GM18868 (cell line): Measurements from ENCODE around the gene THY1.
"Not testable (repeated sequence)": the region's sequence is repeated elsewhere in the genome, so short reads cannot be mapped to it uniquely, and the experiment has no call there.

Source experiments
- ATAC-seq: cut with Tn5 transposase; IDR thresholded peaks from one replicate; pipeline ENCODE4 v1.9.1; 2021; ENCODE audit warnings: mild to moderate bottlenecking, moderate library complexity; ENCODE audit not compliant: unreplicated experiment

Gene THY1

GRCh38 chr11:119389611-119390254, 33.2 kb downstream of the THY1 start:
- no peak for ATAC-seq

GRCh38 chr11:119388103-119388502, 34.9 kb downstream of the THY1 start:
- no peak for ATAC-seq

GRCh38 chr11:119384332-119384731, 38.6 kb downstream of the THY1 start:
- no peak for ATAC-seq

GRCh38 chr11:119382513-119382912, 40.5 kb downstream of the THY1 start:
- ATAC-seq, result not testable (repeated sequence)

GRCh38 chr11:119382101-119382500, 40.9 kb downstream of the THY1 start:
- ATAC-seq, result no peak

GRCh38 chr11:119381181-119381988, 41.6 kb downstream of the THY1 start, which contains the start of gene USP2:
Gene USP2 (minus strand): TSS chr11:119381690. CDS start chr11:119373480, 8,210 bp downstream.
- ATAC-seq, result peak; percentile 99

- ATAC-seq, result no peak
Observed at GRCh38 chr11:119380827-119381180, 42.2 kb downstream of the THY1 start.

GRCh38 chr11:119380160-119380826, 42.7 kb downstream of the THY1 start:
- no peak for ATAC-seq

- no peak for ATAC-seq
Observed at GRCh38 chr11:119378851-119379465, 44.0 kb downstream of the THY1 start.

- ATAC-seq, result no peak
Observed at GRCh38 chr11:119377961-119378667, 44.9 kb downstream of the THY1 start.

- ATAC-seq, result no peak
Observed at GRCh38 chr11:119377112-119377901, 45.7 kb downstream of the THY1 start.

- ATAC-seq, result no peak
Observed at GRCh38 chr11:119376197-119376847, 46.6 kb downstream of the THY1 start.

GRCh38 chr11:119375337-119376196, 47.4 kb downstream of the THY1 start:
- ATAC-seq, result no peak

GRCh38 chr11:119374632-119375336, 48.2 kb downstream of the THY1 start:
- no peak for ATAC-seq

GRCh38 chr11:119373921-119374631, 48.9 kb downstream of the THY1 start:
- no peak for ATAC-seq

- ATAC-seq, result no peak
Observed at GRCh38 chr11:119373059-119373920, 49.7 kb downstream of the THY1 start.
